Mononuclear cell (primary cell): ENCODE measurements around the gene OR5B12. TPM values are rescaled to one million over a fixed set of nuclear protein-coding genes. Genes with fewer than 3 reads are reported as not detected.

Source experiments
- H3K27me3 ChIP-seq: 2 replicates; pipeline ENCODE4 v1.6.0; 2011; ENCODE audit warnings: low read length, control low read depth; ENCODE audit not compliant: insufficient read depth
- H3K4me1 ChIP-seq: 2 replicates; pipeline ENCODE4 v1.5.1; 2011; ENCODE audit warnings: mild to moderate bottlenecking, low read length, control low read depth; ENCODE audit not compliant: insufficient read depth
- H3K4me3 ChIP-seq: 2 replicates; pipeline ENCODE4 v1.5.1; 2011; ENCODE audit warnings: mild to moderate bottlenecking, low read length, moderate library complexity
- H3K9me3 ChIP-seq: 2 replicates; pipeline ENCODE4 v1.5.1; 2011; ENCODE audit warnings: low read depth, mild to moderate bottlenecking, control low read depth, low read length
- total RNA-seq: library from RNA; depleted of rRNA; stranded (reverse); fragments of >200 nt; gene quantifications from one replicate; pipeline ENCODE4 v1.2.3, GENCODE V29; 2012

Gene OR5B12
- total RNA-seq, result not detected

DNA sequence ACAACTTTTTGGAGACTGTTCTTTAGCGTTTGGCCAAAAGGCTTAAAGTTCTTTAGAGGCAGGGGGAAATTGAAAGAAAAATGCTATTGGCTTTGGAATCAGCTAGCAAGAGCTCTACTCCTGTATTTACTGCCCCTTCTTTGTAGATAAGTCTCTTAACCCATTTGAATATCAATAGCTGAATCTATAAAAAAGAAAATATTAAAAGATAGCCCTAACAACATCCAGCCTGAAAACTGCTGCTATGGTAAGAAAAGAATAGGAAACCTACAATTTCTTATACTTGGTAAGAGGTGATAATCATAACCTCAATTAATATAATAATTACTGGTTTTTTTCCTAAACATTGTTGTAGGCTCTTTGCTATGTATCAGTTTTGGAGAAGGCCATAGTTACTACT is at the start of gene OR5B12:
TSS of gene OR5B12 (minus strand) at position 101 of the 400 bp plus-strand sequence. CDS start 2,085 bp downstream, outside the sequence.
- Histone ChIP-seq H3K4me3 (no peak within 1 kb of the TSS), H3K4me1 (no peaks in the 10 kb centered on the region), H3K27me3 (no peaks in the 10 kb centered on the region), H3K9me3 (no peaks in the 10 kb centered on the region)

DNA sequence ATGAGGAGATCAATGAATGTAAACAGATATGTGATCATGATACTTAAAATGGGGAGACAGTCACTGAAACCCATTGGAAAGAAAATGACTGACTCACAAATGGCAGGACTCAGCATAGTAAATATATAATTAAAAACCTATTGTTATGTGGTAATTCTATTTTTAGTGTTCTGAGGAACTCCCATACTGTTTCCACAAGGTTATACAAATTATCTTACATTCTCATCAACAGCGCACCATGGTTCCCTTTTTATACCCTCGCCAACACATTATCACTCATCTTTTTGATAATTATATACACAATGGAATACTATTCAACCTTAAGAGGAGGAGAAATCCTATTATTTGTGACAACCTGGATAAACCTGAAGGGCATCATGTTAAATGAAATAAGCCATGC is 48.8 kb upstream of the OR5B12 start:
- no peaks in the 10 kb centered on the region for H3K27me3 ChIP-seq
- H3K9me3 ChIP-seq, result no peaks in the 10 kb centered on the region
- H3K4me1 ChIP-seq, result no peaks in the 10 kb centered on the region
- H3K4me3 ChIP-seq, result no peak overlapping the region

DNA sequence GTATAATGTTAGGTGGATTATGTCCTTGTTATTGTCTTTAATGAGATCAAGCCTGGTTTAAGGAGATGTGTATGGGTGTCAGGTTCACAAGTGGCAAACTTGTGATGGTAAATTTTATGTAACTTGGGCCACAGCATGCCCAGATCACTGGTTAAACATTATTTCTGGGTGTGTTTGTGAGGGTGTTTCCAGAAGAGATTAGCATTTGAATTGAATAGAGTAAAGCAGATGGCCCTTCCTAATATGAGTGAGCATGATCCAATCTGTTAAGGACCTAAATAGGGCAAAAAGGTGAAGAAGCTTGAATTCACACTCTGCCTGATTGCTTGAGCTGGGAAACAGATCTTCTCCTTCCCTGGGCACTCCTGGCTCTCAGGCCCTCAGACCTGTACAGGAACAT is 45.1 kb upstream of the OR5B12 start:
- Histone ChIP-seq H3K9me3 (no peaks in the 10 kb centered on the region), H3K4me3 (no peak overlapping the region), H3K4me1 (no peaks in the 10 kb centered on the region), H3K27me3 (no peaks in the 10 kb centered on the region)

DNA sequence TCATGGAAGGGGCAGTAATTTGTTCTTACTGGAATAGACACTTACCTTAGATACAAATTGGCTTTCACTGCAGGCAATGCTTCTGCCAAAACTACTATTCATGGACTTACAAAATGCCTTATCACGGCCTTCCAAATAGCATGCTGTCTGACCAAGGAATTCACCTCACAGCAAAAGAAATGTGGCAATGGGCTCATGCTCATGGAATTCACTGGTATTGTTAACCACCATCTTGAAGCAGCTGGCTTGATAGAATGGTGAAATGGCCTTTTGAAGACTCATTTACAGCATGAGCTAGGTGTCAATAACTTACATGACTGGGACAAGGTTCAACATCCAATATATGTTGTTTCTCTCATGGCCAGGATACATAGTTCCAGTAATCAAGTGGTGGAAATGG is 43.9 kb upstream of the OR5B12 start:
- Histone ChIP-seq H3K4me3 (no peak overlapping the region), H3K4me1 (no peaks in the 10 kb centered on the region), H3K27me3 (no peaks in the 10 kb centered on the region), H3K9me3 (no peaks in the 10 kb centered on the region)

DNA sequence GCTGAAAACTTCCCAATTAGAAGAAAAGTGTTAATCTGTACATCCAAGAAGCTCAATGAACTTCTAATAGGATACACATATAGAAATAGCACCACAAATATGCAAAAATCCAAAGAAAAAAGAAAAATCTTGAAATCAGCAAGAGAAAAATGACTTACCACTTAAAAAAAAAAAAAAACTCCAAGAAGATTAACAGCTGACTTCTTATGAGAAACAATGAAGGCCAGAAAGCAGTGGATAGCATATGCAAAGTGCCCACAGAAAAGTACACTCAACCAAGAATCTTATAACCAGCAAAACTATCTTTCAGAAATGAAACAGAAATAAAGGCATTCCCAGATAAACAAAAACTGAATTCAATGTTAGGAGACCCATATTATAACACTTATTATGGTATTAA is 29.9 kb upstream of the OR5B12 start:
- H3K4me3 ChIP-seq, result no peak overlapping the region
- no peaks in the 10 kb centered on the region for H3K4me1 ChIP-seq
- peaks cover 5% of the 10 kb centered on the region for H3K27me3 ChIP-seq
- H3K9me3 ChIP-seq, result peaks cover 27% of the 10 kb centered on the region

DNA sequence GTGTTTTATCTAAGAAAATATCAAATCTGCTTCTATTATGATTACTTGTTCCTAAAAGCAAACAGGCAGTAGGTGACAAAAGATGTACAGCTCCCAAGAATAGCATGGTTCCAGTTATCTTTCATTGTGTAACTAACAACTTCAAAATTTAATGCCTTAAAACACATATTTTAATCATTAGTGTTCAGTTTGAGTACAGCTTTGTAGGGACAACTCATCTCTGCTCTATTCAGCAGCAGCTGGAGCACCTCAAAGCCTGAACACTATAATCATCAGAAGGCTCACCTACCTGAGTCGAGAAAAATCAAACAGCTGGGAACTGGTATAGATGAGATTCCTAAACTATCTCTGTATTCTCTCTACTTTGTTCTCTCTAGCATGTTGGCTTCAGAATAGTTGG is 24.3 kb upstream of the OR5B12 start:
- H3K9me3 ChIP-seq, result peaks cover 8% of the 10 kb centered on the region
- H3K4me1 ChIP-seq, result no peaks in the 10 kb centered on the region
- H3K4me3 ChIP-seq, result no peak overlapping the region
- H3K27me3 ChIP-seq, result no peaks in the 10 kb centered on the region

DNA sequence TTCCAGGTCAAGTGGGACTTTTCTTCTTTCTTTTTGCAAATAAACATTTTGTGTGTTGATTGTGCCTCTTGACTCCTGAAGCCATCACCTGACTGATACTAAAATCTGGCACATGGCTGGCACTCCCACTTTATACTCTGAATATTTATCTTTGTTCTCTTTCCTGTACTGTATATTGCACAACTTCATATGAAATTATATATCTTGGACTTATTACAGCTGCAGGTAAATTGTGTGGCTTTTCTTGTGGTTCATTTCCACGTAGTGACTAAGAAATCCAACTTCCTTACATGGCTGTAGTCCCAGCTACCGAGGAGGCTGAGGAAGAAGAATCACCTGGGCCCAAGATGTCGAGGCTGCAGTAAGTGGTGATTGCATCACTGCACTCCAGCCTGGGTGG is 23.7 kb upstream of the OR5B12 start:
- Histone ChIP-seq H3K9me3 (peaks cover 3% of the 10 kb centered on the region), H3K4me1 (no peaks in the 10 kb centered on the region), H3K27me3 (no peaks in the 10 kb centered on the region), H3K4me3 (no peak overlapping the region)

DNA sequence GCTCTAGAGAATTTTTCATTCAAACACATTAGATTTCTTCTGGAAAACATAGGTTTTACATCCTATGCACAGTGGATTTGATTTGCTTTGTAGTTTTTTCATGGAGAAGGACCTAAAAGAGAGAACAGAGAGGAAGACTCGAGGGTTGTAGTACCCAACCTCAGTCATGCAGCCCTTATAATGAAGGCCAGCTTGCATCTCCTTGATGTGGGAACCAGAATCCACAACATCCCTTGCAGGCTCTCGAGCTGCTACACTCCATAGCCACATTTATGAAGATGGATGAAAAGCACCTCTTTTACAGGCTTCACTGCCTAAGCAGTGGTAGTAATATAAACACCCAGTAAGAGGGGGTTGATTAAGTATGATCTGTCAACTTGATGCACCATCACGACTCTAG is 9.5 kb upstream of the OR5B12 start:
- H3K9me3 ChIP-seq, result no peaks in the 10 kb centered on the region
- no peaks in the 10 kb centered on the region for H3K4me1 ChIP-seq
- no peak overlapping the region for H3K4me3 ChIP-seq
- no peaks in the 10 kb centered on the region for H3K27me3 ChIP-seq

DNA sequence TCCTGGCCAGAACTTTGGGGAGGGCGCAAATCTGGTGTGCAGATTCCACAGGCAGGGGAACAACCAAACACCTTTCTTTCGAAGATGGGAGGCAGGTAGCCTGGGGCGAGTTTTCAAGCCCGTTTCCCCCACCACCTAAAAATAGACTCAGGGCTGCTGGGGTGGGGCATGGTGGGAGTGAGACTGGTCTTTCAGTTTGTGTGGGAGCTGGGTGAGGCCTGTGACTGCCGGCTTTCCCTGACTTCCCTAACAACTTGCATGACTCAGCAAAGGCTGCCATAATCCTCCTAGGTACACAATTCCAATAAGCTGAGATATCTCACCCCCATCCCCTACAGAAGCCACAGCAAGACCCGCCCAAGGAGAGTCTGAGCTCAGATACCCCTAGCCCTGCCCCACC is 4.3 kb upstream of the OR5B12 start:
- Histone ChIP-seq H3K9me3 (no peaks in the 10 kb centered on the region), H3K4me1 (no peaks in the 10 kb centered on the region), H3K4me3 (no peak overlapping the region), H3K27me3 (no peaks in the 10 kb centered on the region)

DNA sequence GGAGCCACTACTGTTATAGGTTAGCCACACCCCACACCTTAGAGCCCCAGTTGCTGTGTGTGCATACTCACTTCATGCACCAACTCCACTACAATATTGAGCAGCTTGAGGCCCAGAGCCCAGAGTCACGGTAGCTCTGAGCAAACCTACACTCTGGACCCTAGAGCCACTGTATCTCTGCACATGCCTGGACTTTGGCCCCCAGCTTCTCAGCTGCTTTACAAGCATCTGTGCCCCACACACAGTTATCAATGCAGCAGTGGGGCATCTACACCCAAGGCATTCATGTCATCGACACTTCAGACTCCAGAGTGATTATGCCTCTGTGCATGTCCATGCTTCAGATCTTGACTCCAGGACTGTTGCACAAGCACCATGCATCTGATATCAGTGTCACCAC is 2.3 kb upstream of the OR5B12 start:
- no peaks in the 10 kb centered on the region for H3K27me3 ChIP-seq
- no peak overlapping the region for H3K4me3 ChIP-seq
- no peaks in the 10 kb centered on the region for H3K4me1 ChIP-seq
- H3K9me3 ChIP-seq, result no peaks in the 10 kb centered on the region

DNA sequence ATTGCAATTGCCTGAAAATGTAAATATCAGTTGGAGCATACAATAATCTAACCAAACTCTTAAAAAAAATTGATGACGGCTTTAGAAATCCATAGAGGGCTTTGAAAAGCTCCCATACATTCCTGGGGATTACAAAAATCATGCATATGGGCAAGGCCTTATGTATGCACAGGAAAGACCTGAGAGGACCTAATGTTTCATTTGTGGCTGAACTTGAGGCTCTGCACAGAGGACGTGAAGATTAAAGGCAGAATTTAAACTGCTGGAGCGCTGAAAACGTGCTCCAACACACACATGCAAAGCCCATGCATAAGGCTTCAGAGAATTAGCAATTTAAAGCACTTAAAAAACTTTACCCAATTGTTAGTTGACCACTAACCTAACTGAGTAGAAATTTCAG is 3.5 kb downstream of the OR5B12 start:
- H3K4me1 ChIP-seq, result no peaks in the 10 kb centered on the region
- H3K27me3 ChIP-seq, result no peaks in the 10 kb centered on the region
- H3K4me3 ChIP-seq, result no peak overlapping the region
- H3K9me3 ChIP-seq, result no peaks in the 10 kb centered on the region

DNA sequence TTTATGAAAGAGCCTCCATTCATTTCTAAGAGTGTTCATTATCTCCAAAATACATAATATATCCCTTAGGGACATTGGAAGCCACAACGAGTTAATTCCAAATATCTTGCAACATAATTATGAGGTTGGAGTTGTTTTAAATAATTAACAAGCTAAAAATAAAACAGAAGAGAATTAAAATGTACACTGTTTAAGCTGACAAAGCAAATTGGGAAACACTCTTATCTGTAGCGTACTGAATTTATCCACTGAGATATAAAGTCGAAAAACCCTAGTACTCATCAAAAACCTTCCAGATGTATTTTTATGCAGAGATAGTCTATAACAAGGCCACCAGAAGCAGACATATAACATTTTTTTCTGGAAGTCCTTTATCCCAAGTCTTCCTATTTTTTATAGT is 7.8 kb downstream of the OR5B12 start:
- Histone ChIP-seq H3K9me3 (peaks cover 9% of the 10 kb centered on the region), H3K4me3 (no peak overlapping the region), H3K27me3 (peaks cover 6% of the 10 kb centered on the region), H3K4me1 (no peaks in the 10 kb centered on the region)

DNA sequence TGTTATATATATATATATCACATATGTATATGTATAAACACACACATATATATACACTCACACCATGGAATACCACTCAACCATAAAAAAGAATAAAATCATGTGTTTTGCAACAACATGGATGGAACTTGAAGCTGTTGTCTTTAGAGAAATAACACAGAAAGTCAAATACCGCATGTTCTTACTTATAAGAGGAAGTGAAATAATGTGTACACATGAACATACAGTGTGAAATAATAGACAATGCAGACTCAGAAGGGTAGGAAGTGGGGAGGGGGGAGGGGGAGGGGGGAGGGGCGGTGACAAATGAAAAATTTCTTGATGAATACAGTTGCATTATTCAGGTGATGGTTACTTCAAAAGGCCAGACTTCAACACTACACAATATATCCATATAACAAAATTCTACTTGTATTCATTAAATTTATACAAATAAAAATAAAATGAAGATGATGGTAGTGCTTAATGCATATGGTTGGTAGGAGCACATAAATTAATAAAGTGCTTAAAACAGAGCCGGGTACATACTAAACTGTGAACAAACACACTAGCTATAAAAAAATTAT is 8.3 kb downstream of the OR5B12 start:
- Histone ChIP-seq H3K27me3 (peaks cover 6% of the 10 kb centered on the region), H3K9me3 (peaks cover 14% of the 10 kb centered on the region), H3K4me1 (no peaks in the 10 kb centered on the region), H3K4me3 (no peak overlapping the region)

DNA sequence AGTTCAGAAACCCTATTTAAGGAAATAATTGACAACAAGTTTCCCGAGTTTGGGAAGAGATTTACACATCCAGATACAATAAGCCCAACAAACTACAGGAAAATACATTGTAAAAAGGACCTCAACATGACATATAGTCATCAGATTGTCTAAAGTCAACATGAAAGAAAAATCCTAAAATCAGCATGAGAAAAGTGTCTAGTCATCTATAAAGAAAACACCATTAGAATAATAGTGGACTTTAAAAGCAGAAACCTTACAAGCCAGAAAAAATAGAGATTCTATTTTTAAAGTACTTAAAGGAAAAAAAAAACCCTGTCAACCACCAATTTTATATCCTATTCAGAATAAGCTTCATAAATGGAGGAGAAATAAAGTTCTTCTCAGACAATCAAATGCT is 12.8 kb downstream of the OR5B12 start:
- Histone ChIP-seq H3K4me1 (no peaks in the 10 kb centered on the region), H3K9me3 (peaks cover 20% of the 10 kb centered on the region), H3K4me3 (no peak overlapping the region), H3K27me3 (peaks cover 8% of the 10 kb centered on the region)

DNA sequence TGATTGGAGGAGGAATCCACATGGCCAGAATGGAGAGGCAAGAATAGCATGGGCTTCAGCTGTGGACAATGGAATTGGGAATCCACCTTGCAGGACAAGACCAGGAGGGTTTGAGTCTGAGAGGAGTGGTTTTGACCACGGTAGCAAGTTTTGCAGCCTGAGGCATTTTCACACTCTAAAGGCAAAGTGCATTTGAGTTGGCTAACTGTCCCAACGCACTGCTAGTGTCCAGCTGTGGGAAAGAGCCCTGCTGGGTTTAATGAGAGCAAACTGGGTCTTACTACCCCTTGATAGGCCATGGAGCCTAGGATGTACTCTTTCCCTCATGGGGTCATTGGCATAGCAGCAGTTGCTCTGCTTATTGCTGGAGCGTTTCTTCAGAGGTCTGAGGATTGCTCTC is 14.0 kb downstream of the OR5B12 start, which contains the start of gene OR5B2:
TSS of gene OR5B2 (minus strand) at position 101 of the 400 bp plus-strand sequence. CDS start 4,860 bp downstream, outside the sequence.
- no peak within 1 kb of the TSS for H3K4me3 ChIP-seq
- peaks cover 20% of the 10 kb centered on the region for H3K9me3 ChIP-seq
- H3K4me1 ChIP-seq, result no peaks in the 10 kb centered on the region
- peaks cover 8% of the 10 kb centered on the region for H3K27me3 ChIP-seq

DNA sequence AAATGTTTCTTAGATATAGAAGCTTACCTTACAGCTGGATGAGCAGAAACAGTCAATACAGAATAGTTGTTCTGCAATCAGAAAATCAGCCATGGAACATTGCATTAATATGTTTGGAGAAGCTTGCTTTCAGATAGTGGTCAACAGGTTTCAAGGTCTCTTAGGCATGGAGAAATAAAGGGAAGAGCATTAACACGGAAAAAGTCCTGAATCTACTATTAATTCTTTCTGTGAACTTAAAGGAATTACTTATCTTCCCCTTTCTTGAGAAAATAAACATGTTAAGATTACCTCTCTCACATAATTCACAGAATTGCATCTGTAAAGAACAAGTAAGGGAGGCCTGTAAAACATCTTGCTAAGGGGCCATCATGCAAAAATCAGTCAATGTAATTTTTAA is 35.3 kb downstream of the OR5B12 start, which contains the start of gene OR5B3:
TSS of gene OR5B3 (minus strand) at position 101 of the 400 bp plus-strand sequence. CDS start 3,465 bp downstream, outside the sequence.
- no peak within 1 kb of the TSS for H3K4me3 ChIP-seq
- H3K9me3 ChIP-seq, result peaks cover 8% of the 10 kb centered on the region
- no peaks in the 10 kb centered on the region for H3K27me3 ChIP-seq
- no peaks in the 10 kb centered on the region for H3K4me1 ChIP-seq
